Neural cell (in vitro differentiated cells): ENCODE results near the gene SMPD1. TPM values are rescaled to one million over a fixed set of nuclear protein-coding genes. Genes with fewer than 3 reads are reported as not detected.

Source experiments
- H2AFZ ChIP-seq: fragments of 200-600, 300-800 bp; sonication (generic), shearing (Covaris generic); 2 replicates; pipeline ENCODE4 v1.6.0; 2014; ENCODE audit warnings: low read depth, mild to moderate bottlenecking, antibody characterized with exemption, low read length, moderate library complexity
- H3F3A ChIP-seq: fragments of 200-600 bp; shearing (Covaris generic); 2 replicates; pipeline ENCODE4 v1.6.1; 2016; ENCODE audit warnings: mild to moderate bottlenecking, moderate library complexity, mixed read lengths, antibody characterized with exemption, low read length; ENCODE audit not compliant: insufficient read depth, poor library complexity, severe bottlenecking
- H3K27ac ChIP-seq: fragments of 200-600, 300-800 bp; sonication (generic), shearing (Covaris generic); 2 replicates; pipeline ENCODE4 v1.5.1; 2014; ENCODE audit warnings: mild to moderate bottlenecking, low read length, moderate library complexity
- H3K27me3 ChIP-seq: fragments of 300-800, 200-600 bp; sonication (generic), shearing (Covaris generic); 2 replicates; pipeline ENCODE4 v1.6.0; 2014; ENCODE audit warnings: mild to moderate bottlenecking, low read depth, low read length, moderate library complexity; ENCODE audit not compliant: insufficient read depth
- H3K36me3 ChIP-seq: fragments of 300-800, 200-600 bp; sonication (generic), shearing (Covaris generic); 2 replicates; pipeline ENCODE4 v1.5.1; 2014; ENCODE audit warnings: mild to moderate bottlenecking, antibody characterized with exemption, low read length, moderate library complexity; ENCODE audit not compliant: insufficient read depth
- H3K4me2 ChIP-seq: fragments of 300-800, 200-600 bp; sonication (generic), shearing (Covaris generic); 2 replicates; pipeline ENCODE4 v1.6.0; 2014; ENCODE audit warnings: mild to moderate bottlenecking, low read length
- H3K4me3 ChIP-seq: fragments of 300-800, 200-600 bp; sonication (generic), shearing (Covaris generic); 2 replicates; pipeline ENCODE4 v1.5.1; 2014; ENCODE audit warnings: mild to moderate bottlenecking, low read length, moderate library complexity
- H3K79me2 ChIP-seq: fragments of 200-600 bp; shearing (Covaris generic); replicated peaks from 2 replicates; pipeline ENCODE4 v1.6.0; 2014; ENCODE audit warnings: mild to moderate bottlenecking, low read length, moderate library complexity; ENCODE audit not compliant: insufficient read depth
- H3K9ac ChIP-seq: fragments of 300-800, 200-600 bp; sonication (generic), shearing (Covaris generic); 2 replicates; pipeline ENCODE4 v1.6.1; 2016; ENCODE audit warnings: mild to moderate bottlenecking, low read length, mixed read lengths
- H3K9me2 ChIP-seq: fragments of 200-600 bp; shearing (Covaris generic); 2 replicates; pipeline ENCODE4 v1.6.1; 2016; ENCODE audit warnings: mild to moderate bottlenecking, low read length, mixed read lengths; ENCODE audit not compliant: insufficient read depth
- H3K9me3 ChIP-seq: fragments of 200-600, 300-800 bp; sonication (generic), shearing (Covaris generic); 2 replicates; pipeline ENCODE4 v1.6.1; 2016; ENCODE audit warnings: mild to moderate bottlenecking, mixed run types, low read length, moderate library complexity, mixed read lengths
- H4K20me1 ChIP-seq: fragments of 200-600 bp; shearing (Covaris generic); 2 replicates; pipeline ENCODE4 v1.6.1; 2016; ENCODE audit warnings: mild to moderate bottlenecking, mixed run types; ENCODE audit not compliant: insufficient read depth
- EP300 ChIP-seq: fragments of 450-650 bp; conservative IDR thresholded peaks from 2 replicates; pipeline ENCODE4 v1.6.1; 2014; ENCODE audit warnings: antibody characterized with exemption, mild to moderate bottlenecking, moderate library complexity; ENCODE audit not compliant: poor library complexity, severe bottlenecking
- EZH2 ChIP-seq: fragments of 200-600, 300-800 bp; shearing (Covaris generic), sonication (generic); IDR thresholded peaks from 2 replicates; pipeline ENCODE4 v1.6.1; 2014; ENCODE audit warnings: antibody characterized with exemption, low read length, borderline replicate concordance, mild to moderate bottlenecking; ENCODE audit not compliant: insufficient read depth, poor library complexity, severe bottlenecking
- MXI1 ChIP-seq: fragments of 450-650 bp; conservative IDR thresholded peaks from 2 replicates; pipeline ENCODE4 v1.6.1; 2014; ENCODE audit warnings: antibody characterized with exemption, mild to moderate bottlenecking; ENCODE audit not compliant: poor library complexity, severe bottlenecking
- POLR2AphosphoS5 ChIP-seq: IDR thresholded peaks from 2 replicates; pipeline ENCODE4 v1.6.1; 2012
- RAD21 ChIP-seq: fragments of 450-650 bp; conservative IDR thresholded peaks from 2 replicates; pipeline ENCODE4 v1.6.1; 2014; ENCODE audit warnings: antibody characterized with exemption, mild to moderate bottlenecking, moderate library complexity
- SMC3 ChIP-seq: fragments of 450-650 bp; conservative IDR thresholded peaks from 2 replicates; pipeline ENCODE4 v1.6.1; 2014; ENCODE audit warnings: antibody characterized with exemption, mild to moderate bottlenecking, moderate library complexity; ENCODE audit not compliant: poor library complexity
- TAF1 ChIP-seq: IDR thresholded peaks from 2 replicates; pipeline ENCODE4 v1.6.1; 2012; ENCODE audit warnings: low read depth
- polyA plus RNA-seq: library from polyadenylated mRNA; depleted of rRNA; stranded (reverse); fragments of >200 nt; gene quantifications from 2 replicates; pipeline ENCODE4 v1.2.3, GENCODE V29; 2014
- TF ChIP-seq, protein P1 (sequence below): IDR thresholded peaks from 2 replicates; pipeline ENCODE4 v1.6.1; 2012; ENCODE audit warnings: borderline replicate concordance
- TF ChIP-seq, protein P2 (sequence below): fragments of 450-650 bp; IDR thresholded peaks from 2 replicates; pipeline ENCODE4 v1.5.1; 2014; ENCODE audit warnings: antibody characterized with exemption, mild to moderate bottlenecking, moderate library complexity; ENCODE audit not compliant: poor library complexity, severe bottlenecking

Gene SMPD1
- polyA plus RNA-seq, 1 donor from 2014 or later = 30.0 TPM

DNA sequence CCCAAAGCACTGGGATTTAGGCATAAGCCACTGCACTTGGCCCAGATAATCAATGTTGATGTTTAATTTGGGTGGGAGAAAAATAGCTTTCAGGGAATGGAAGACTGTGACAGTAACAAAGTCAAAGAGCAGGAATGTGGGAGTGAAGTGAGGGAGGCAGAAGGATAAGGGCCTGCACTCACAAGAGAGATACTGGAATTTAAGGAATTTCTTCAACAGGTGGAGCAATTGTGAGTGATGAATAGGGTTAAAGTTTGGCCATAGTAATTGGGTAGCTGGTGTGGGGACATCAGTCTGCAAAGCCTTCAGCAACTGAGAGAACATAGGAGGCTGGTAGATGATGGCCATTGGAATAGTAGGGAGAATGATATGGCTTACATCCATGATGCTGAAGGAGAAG is 37.2 kb downstream of the SMPD1 start:
- H3K4me2 ChIP-seq = no peak overlapping the region
- no peaks in the 10 kb centered on the region for H4K20me1 ChIP-seq
- no peak overlapping the region for H3K9ac ChIP-seq

DNA sequence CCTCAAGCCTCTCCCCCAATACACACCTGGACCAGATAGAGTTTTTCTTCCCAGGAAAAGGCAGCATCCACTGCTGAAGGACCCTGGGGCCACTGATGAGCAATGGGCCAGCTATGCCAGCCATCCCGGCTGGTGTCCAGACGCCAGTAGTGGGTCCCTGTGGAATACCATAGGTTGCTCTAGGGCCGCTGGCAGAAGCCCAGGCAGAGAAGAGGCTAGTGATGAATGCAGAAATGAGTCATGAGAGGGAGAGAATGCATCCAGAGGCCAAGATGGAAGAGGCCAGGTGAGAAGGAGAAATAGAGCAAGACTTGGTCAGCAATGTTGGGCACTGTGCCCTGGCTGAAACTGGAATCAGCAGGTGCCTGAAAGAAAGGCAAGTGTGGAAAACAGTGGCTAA is 41.6 kb downstream of the SMPD1 start:
- Histone ChIP-seq H3K79me2 (no peaks in the 10 kb centered on the region), H3K4me2 (no peak overlapping the region), H3K27me3 (no peaks in the 10 kb centered on the region), H3K36me3 (no peaks in the 10 kb centered on the region), H3K27ac (no peak overlapping the region), H3F3A (no peaks in the 10 kb centered on the region), H2AFZ (no peak overlapping the region), H3K9me2 (no peaks in the 10 kb centered on the region), H3K4me3 (no peak overlapping the region), H4K20me1 (no peaks in the 10 kb centered on the region), H3K9me3 (no peaks in the 10 kb centered on the region), H3K9ac (no peak overlapping the region)
- TF ChIP-seq POLR2AphosphoS5 (no peak), TAF1 (no peak), EP300 (no peak), RAD21 (no peak), MXI1 (no peak), EZH2 (no peak), SMC3 (no peak)
- TF ChIP-seq, protein P1, sequence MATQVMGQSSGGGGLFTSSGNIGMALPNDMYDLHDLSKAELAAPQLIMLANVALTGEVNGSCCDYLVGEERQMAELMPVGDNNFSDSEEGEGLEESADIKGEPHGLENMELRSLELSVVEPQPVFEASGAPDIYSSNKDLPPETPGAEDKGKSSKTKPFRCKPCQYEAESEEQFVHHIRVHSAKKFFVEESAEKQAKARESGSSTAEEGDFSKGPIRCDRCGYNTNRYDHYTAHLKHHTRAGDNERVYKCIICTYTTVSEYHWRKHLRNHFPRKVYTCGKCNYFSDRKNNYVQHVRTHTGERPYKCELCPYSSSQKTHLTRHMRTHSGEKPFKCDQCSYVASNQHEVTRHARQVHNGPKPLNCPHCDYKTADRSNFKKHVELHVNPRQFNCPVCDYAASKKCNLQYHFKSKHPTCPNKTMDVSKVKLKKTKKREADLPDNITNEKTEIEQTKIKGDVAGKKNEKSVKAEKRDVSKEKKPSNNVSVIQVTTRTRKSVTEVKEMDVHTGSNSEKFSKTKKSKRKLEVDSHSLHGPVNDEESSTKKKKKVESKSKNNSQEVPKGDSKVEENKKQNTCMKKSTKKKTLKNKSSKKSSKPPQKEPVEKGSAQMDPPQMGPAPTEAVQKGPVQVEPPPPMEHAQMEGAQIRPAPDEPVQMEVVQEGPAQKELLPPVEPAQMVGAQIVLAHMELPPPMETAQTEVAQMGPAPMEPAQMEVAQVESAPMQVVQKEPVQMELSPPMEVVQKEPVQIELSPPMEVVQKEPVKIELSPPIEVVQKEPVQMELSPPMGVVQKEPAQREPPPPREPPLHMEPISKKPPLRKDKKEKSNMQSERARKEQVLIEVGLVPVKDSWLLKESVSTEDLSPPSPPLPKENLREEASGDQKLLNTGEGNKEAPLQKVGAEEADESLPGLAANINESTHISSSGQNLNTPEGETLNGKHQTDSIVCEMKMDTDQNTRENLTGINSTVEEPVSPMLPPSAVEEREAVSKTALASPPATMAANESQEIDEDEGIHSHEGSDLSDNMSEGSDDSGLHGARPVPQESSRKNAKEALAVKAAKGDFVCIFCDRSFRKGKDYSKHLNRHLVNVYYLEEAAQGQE = no peak
- TF ChIP-seq, protein P2, sequence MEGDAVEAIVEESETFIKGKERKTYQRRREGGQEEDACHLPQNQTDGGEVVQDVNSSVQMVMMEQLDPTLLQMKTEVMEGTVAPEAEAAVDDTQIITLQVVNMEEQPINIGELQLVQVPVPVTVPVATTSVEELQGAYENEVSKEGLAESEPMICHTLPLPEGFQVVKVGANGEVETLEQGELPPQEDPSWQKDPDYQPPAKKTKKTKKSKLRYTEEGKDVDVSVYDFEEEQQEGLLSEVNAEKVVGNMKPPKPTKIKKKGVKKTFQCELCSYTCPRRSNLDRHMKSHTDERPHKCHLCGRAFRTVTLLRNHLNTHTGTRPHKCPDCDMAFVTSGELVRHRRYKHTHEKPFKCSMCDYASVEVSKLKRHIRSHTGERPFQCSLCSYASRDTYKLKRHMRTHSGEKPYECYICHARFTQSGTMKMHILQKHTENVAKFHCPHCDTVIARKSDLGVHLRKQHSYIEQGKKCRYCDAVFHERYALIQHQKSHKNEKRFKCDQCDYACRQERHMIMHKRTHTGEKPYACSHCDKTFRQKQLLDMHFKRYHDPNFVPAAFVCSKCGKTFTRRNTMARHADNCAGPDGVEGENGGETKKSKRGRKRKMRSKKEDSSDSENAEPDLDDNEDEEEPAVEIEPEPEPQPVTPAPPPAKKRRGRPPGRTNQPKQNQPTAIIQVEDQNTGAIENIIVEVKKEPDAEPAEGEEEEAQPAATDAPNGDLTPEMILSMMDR = no peak

More for the DNA sequence above, 37.2 kb downstream of the SMPD1 start:
- H2AFZ ChIP-seq = no peak overlapping the region
- no peaks in the 10 kb centered on the region for H3K9me3 ChIP-seq
- no peaks in the 10 kb centered on the region for H3K79me2 ChIP-seq
- no peaks in the 10 kb centered on the region for H3F3A ChIP-seq
- no peaks in the 10 kb centered on the region for H3K27me3 ChIP-seq
- H3K9me2 ChIP-seq = no peaks in the 10 kb centered on the region
- H3K4me3 ChIP-seq = no peak overlapping the region
- TF ChIP-seq MXI1 = no peak
- no peak for TF ChIP-seq POLR2AphosphoS5
- TF ChIP-seq EZH2 = no peak
- no peak for TF ChIP-seq RAD21
- TF ChIP-seq EP300 = no peak
- no peak overlapping the region for H3K27ac ChIP-seq
- no peaks in the 10 kb centered on the region for H3K36me3 ChIP-seq
